ELF-1 (cell line): ENCODE results near the gene HS6ST3.

Experiments used
- DNase-seq: peaks from one replicate; pipeline ENCODE4 v3.0.0-alpha.2; 2016; ENCODE audit warnings: low read depth, low spot score

HS6ST3 gene

GRCh38 chr13:96299235-96299634, 209.3 kb downstream of the HS6ST3 start:
- no peak for DNase-seq

GRCh38 chr13:96308568-96308967, 218.7 kb downstream of the HS6ST3 start:
- no peak for DNase-seq

GRCh38 chr13:96314974-96315373, 225.1 kb downstream of the HS6ST3 start:
- DNase-seq, result no peak

- DNase-seq, result no peak
These were observed 248.1 kb downstream of the HS6ST3 start for GRCh38 chr13:96338030-96338429.

GRCh38 chr13:96342286-96342685, 252.4 kb downstream of the HS6ST3 start:
- no peak for DNase-seq

GRCh38 chr13:96342852-96343465, 253.1 kb downstream of the HS6ST3 start:
- no peak for DNase-seq

GRCh38 chr13:96346921-96347320, 257.0 kb downstream of the HS6ST3 start:
- DNase-seq, result no peak

GRCh38 chr13:96373597-96373996, 283.7 kb downstream of the HS6ST3 start:
- DNase-seq, result no peak

- DNase-seq, result no peak
These were observed 287.9 kb downstream of the HS6ST3 start for GRCh38 chr13:96377835-96378234.

GRCh38 chr13:96379967-96380366, 290.1 kb downstream of the HS6ST3 start:
- no peak for DNase-seq

GRCh38 chr13:96381681-96382080, 291.8 kb downstream of the HS6ST3 start:
- DNase-seq, result peak; percentile 47

GRCh38 chr13:96388598-96388997, 298.7 kb downstream of the HS6ST3 start:
- no peak for DNase-seq

GRCh38 chr13:96391606-96392005, 301.7 kb downstream of the HS6ST3 start:
- DNase-seq, result no peak

- no peak for DNase-seq
These were observed 307.9 kb downstream of the HS6ST3 start for GRCh38 chr13:96397807-96398206.

- DNase-seq, result no peak
These were observed 308.6 kb downstream of the HS6ST3 start for GRCh38 chr13:96398486-96398885.

- no peak for DNase-seq
These were observed 313.3 kb downstream of the HS6ST3 start for GRCh38 chr13:96403241-96403640.

GRCh38 chr13:96403651-96404050, 313.7 kb downstream of the HS6ST3 start:
- DNase-seq, result no peak

- DNase-seq, result no peak
These were observed 326.0 kb downstream of the HS6ST3 start for GRCh38 chr13:96415831-96416385.

GRCh38 chr13:96417939-96418685, 328.2 kb downstream of the HS6ST3 start:
- DNase-seq, result no peak

- DNase-seq, result no peak
These were observed 331.4 kb downstream of the HS6ST3 start for GRCh38 chr13:96421314-96421713.

GRCh38 chr13:96422002-96422401, 332.1 kb downstream of the HS6ST3 start:
- no peak for DNase-seq

GRCh38 chr13:96426167-96426566, 336.3 kb downstream of the HS6ST3 start:
- no peak for DNase-seq

- no peak for DNase-seq
These were observed 339.0 kb downstream of the HS6ST3 start for GRCh38 chr13:96428911-96429310.
